Choroid plexus epithelial cell (primary cell): ENCODE results near the gene PROX1.
A peak's percentile ranks its signal among the peaks of the same experiment; 100 is the strongest.

Experiments
- DNase-seq: peaks from one replicate; pipeline ENCODE4 v3.0.0-alpha.2; 2010; ENCODE audit warnings: low read depth
- H3K4me3 ChIP-seq: 2 replicates; pipeline ENCODE4 v1.5.1; 2011; ENCODE audit warnings: low read depth, mild to moderate bottlenecking, control low read depth, low read length, moderate library complexity
- CTCF ChIP-seq: conservative IDR thresholded peaks from 2 replicates; pipeline ENCODE4 v1.5.1; 2011; ENCODE audit warnings: low read depth, mild to moderate bottlenecking, control low read depth, inconsistent platforms, low read length, moderate library complexity

Gene PROX1

DNA sequence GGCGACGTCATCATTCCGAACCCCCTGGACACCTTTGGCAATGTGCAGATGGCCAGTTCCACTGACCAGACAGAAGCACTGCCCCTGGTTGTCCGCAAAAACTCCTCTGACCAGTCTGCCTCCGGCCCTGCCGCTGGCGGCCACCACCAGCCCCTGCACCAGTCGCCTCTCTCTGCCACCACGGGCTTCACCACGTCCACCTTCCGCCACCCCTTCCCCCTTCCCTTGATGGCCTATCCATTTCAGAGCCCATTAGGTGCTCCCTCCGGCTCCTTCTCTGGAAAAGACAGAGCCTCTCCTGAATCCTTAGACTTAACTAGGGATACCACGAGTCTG, 10.0 kb downstream of the PROX1 start:
- DNase-seq = no peak
- no peak overlapping the region for H3K4me3 ChIP-seq
- TF ChIP-seq CTCF = no peak

GRCh38 chr1:213998785-213999184, 11.0 kb downstream of the PROX1 start:
- DNase-seq = no peak
- TF ChIP-seq CTCF = no peak
- no peak overlapping the region for H3K4me3 ChIP-seq

DNA sequence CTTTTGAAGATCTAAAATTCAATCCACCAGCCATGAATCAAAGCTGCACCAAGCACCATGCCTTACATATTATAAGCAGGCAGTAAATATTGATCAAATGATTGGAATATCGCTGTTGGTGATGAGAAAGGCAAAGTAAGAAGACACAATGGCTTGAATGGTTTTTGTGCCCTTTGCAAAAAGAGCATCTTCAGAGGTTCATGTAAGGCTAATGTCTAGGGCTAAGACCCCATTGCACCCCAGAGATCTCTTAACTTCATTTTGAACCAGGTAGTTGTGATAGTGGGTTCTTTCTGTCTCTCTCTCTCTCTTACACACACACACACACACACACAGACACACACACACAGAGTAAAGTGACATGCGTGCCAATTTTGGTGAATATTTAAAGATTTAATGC, 12.0 kb downstream of the PROX1 start:
- TF ChIP-seq CTCF = no peak
- DNase-seq = no peak
- no peak overlapping the region for H3K4me3 ChIP-seq

- H3K4me3 ChIP-seq = no peak overlapping the region
- TF ChIP-seq CTCF = no peak
- no peak for DNase-seq
These were observed 14.3 kb downstream of the PROX1 start for GRCh38 chr1:214002060-214002459.

DNA sequence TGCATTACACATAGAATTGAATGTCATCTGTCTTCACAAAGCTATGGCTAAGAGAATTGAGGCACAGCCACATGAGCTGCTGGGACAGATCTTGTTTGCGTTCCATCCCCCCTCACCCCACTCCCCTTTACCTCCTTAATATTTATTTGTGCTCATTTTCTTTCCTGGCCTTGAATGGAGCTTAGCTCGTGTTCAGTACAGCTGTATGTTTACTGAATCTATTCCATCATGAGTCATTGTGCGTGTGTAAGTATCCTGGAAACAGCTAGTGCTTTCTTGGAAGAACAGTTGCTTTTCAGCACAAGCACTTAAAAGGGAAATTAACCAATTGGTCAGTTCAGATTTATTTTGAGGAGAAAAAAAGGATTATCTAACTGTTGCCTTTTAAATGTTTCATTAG, 14.7 kb downstream of the PROX1 start:
- no peak for TF ChIP-seq CTCF
- H3K4me3 ChIP-seq = no peak overlapping the region

DNA sequence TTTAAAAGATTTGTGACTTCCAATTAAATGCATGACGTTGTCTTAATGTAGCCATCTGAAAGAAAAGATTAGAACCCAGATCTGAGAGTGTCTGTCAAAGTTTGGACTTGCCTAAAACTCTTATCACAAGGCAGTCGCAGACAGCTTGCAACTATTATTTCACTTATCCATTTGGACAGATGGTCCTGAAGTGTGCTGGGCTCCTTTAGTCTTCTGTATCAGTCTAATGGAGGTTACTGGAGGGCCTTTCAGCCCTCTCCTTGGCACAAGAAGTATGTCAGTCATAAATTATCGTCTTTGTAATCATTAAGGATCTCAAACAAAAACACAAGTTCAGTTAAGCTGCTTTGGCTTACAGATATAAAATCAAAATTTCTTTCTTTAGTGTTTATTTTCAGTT, 15.5 kb downstream of the PROX1 start:
- H3K4me3 ChIP-seq = no peak overlapping the region
- no peak for TF ChIP-seq CTCF
- DNase-seq = no peak

More for the DNA sequence above, 14.7 kb downstream of the PROX1 start:
- DNase-seq = peak; percentile 15

- TF ChIP-seq CTCF = no peak
- no peak overlapping the region for H3K4me3 ChIP-seq
- no peak for DNase-seq
These were observed 16.2 kb downstream of the PROX1 start for GRCh38 chr1:214004014-214004413.
